H1 (cell line): Measurements from ENCODE around the gene FAR1. TPM values are rescaled to one million over a fixed set of nuclear protein-coding genes. Genes with fewer than 3 reads are reported as not detected.
A peak's percentile ranks its signal among the peaks of the same experiment; 100 is the strongest.

Experiments
- CTCF ChIA-PET: fragments of 300-600 bp; sonication (Branson Sonifier 250); formaldehyde crosslinking; loops from one replicate; lab custom pipeline; 2021; ENCODE audit not compliant: partially characterized antibody; lab: Charles Lee
- POLR2A ChIA-PET: fragments of 300-600 bp; sonication (Branson Sonifier 250); formaldehyde crosslinking; loops from one replicate; lab custom pipeline; 2021; ENCODE audit warnings: inconsistent platforms; ENCODE audit not compliant: partially characterized antibody; lab: Charles Lee
- DNase-seq, 2 experiments: peaks; one replicate each; pipeline versions ENCODE4 v3.0.0 to v3.0.0-alpha.2; 2010 to 2022; ENCODE audit warnings: low spot score in 2 of 2, low read depth in 1 of 2, mixed read lengths in 1 of 2
- FAIRE-seq: peaks from 2 replicates; lab custom pipeline; 2011; peaks lifted over from hg19 to GRCh38; lab: Jason Lieb, UNC
- H2AFZ ChIP-seq: 2 replicates; pipeline ENCODE4 v1.8.1; 2012; ENCODE audit warnings: low read length, inconsistent platforms
- H2AK5ac ChIP-seq: 2 replicates; pipeline ENCODE4 v1.6.1; 2013; ENCODE audit warnings: low read depth, low read length
- H2BK120ac ChIP-seq: replicated peaks from 2 replicates; pipeline ENCODE3; 2013; ENCODE audit warnings: low read depth, low read length, inconsistent platforms
- H2BK12ac ChIP-seq: 2 replicates; pipeline ENCODE4 v1.6.1; 2013; ENCODE audit warnings: low read depth, low read length
- H2BK15ac ChIP-seq: 2 replicates; pipeline ENCODE4 v1.6.1; 2013; ENCODE audit warnings: low read length
- H2BK20ac ChIP-seq: 2 replicates; pipeline ENCODE4 v1.6.1; 2013; ENCODE audit warnings: low read length
- H2BK5ac ChIP-seq: 2 replicates; pipeline ENCODE4 v1.6.1; 2013; ENCODE audit warnings: low read depth, low read length
- H3K14ac ChIP-seq: 2 replicates; pipeline ENCODE4 v1.6.1; 2013; ENCODE audit warnings: inconsistent platforms; ENCODE audit not compliant: insufficient read length
- H3K18ac ChIP-seq: 2 replicates; pipeline ENCODE4 v1.6.1; 2013; ENCODE audit warnings: low read length; ENCODE audit errors: extremely low read depth
- H3K23ac ChIP-seq: 2 replicates; pipeline ENCODE4 v1.6.1; 2013; ENCODE audit warnings: inconsistent platforms; ENCODE audit not compliant: insufficient read length
- H3K23me2 ChIP-seq: 2 replicates; pipeline ENCODE4 v1.6.1; 2013; ENCODE audit warnings: low read depth, low read length
- H3K27ac ChIP-seq: 2 replicates; pipeline ENCODE4 v1.6.1; 2011; ENCODE audit warnings: low read depth, low read length, inconsistent platforms
- H3K27me3 ChIP-seq, 4 experiments: replicated peaks in 1 of 4; 1 replicate in 1 of 4; 2 replicates in 3 of 4; pipeline versions ENCODE4 v1.6.1 to v1.8.1; 2011 to 2013; ENCODE audit warnings: low read length in 3 of 4, mild to moderate bottlenecking in 3 of 4, inconsistent platforms in 2 of 4, mixed read lengths in 2 of 4, moderate library complexity in 1 of 4; ENCODE audit not compliant: control insufficient read depth in 3 of 4, insufficient read depth in 3 of 4; ENCODE audit errors: extremely low read depth in 1 of 4
- H3K36me3 ChIP-seq, 4 experiments: 2 replicates each; pipeline versions ENCODE4 v1.6.1 to v1.8.1; 2011 to 2013; ENCODE audit warnings: mild to moderate bottlenecking in 4 of 4, low read length in 3 of 4, moderate library complexity in 2 of 4, control low read depth in 1 of 4, inconsistent platforms in 1 of 4; ENCODE audit not compliant: insufficient read depth in 4 of 4, control insufficient read depth in 2 of 4
- H3K4ac ChIP-seq: replicated peaks from 2 replicates; pipeline ENCODE3; 2013; ENCODE audit warnings: low read length, low read depth, mixed read lengths, inconsistent platforms; ENCODE audit not compliant: insufficient read length
- H3K4me1 ChIP-seq, 4 experiments: replicated peaks in 1 of 4; 1 replicate in 1 of 4; 2 replicates in 3 of 4; pipeline versions ENCODE4 v1.6.1 to v1.8.1; 2011 to 2013; ENCODE audit warnings: low read length in 3 of 4, inconsistent platforms in 2 of 4, mixed read lengths in 1 of 4; ENCODE audit not compliant: insufficient read depth in 4 of 4, control insufficient read depth in 3 of 4
- H3K4me2 ChIP-seq, 2 experiments: 2 replicates each; pipeline versions ENCODE4 v1.6.1 to v1.8.1; 2011 to 2013; ENCODE audit warnings: low read depth in 2 of 2, low read length in 2 of 2, control low read depth in 1 of 2, inconsistent platforms in 1 of 2, mild to moderate bottlenecking in 1 of 2; ENCODE audit not compliant: insufficient read depth in 1 of 2
- H3K4me3 ChIP-seq, 4 experiments: fragments of 200-600, 300-600 bp in 1 of 4; sonication (generic), shearing (Covaris generic), sonication (Bioruptor Twin) in 1 of 4; 2 replicates each; pipeline versions ENCODE4 v1.5.1 to v1.8.1; 2011 to 2016; ENCODE audit warnings: low read length in 4 of 4, low read depth in 3 of 4, control low read depth in 2 of 4, inconsistent platforms in 2 of 4, mild to moderate bottlenecking in 2 of 4, mixed read lengths in 1 of 4, moderate library complexity in 1 of 4; ENCODE audit not compliant: insufficient read depth in 2 of 4; ENCODE audit errors: extremely low read depth in 1 of 4
- H3K56ac ChIP-seq: replicated peaks from 2 replicates; pipeline ENCODE3; 2013; ENCODE audit warnings: low read depth, mild to moderate bottlenecking, mixed read lengths, low read length, inconsistent platforms; ENCODE audit not compliant: insufficient read length
- H3K79me1 ChIP-seq: 2 replicates; pipeline ENCODE4 v1.6.1; 2013; ENCODE audit warnings: low read depth, low read length, control low read depth
- H3K79me2 ChIP-seq, 2 experiments: 2 replicates each; pipeline versions ENCODE4 v1.6.1 to v1.8.1; 2012 to 2013; ENCODE audit warnings: low read length in 2 of 2, mild to moderate bottlenecking in 2 of 2, inconsistent platforms in 1 of 2; ENCODE audit not compliant: insufficient read depth in 2 of 2, control insufficient read depth in 1 of 2
- H3K9ac ChIP-seq, 4 experiments: replicated peaks in 1 of 4; 1 replicate in 1 of 4; 2 replicates in 3 of 4; pipeline versions ENCODE4 v1.6.1 to v1.8.1; 2011 to 2013; ENCODE audit warnings: low read depth in 3 of 4, low read length in 3 of 4, control low read depth in 2 of 4, mild to moderate bottlenecking in 2 of 4, moderate library complexity in 2 of 4, inconsistent platforms in 1 of 4; ENCODE audit errors: extremely low read depth in 1 of 4
- H3K9me3 ChIP-seq, 2 experiments: 2 replicates each; pipeline versions ENCODE4 v1.6.1 to v1.8.1; 2012 to 2013; ENCODE audit warnings: mild to moderate bottlenecking in 2 of 2, moderate library complexity in 2 of 2, control low read depth in 1 of 2, inconsistent platforms in 1 of 2, low read depth in 1 of 2, low read length in 1 of 2, mixed read lengths in 1 of 2; ENCODE audit not compliant: insufficient read depth in 2 of 2
- H4K20me1 ChIP-seq, 2 experiments: replicated peaks in 1 of 2; 2 replicates each; pipeline versions ENCODE3 to v1.8.1; 2011 to 2013; ENCODE audit warnings: inconsistent platforms in 2 of 2, low read length in 2 of 2, mild to moderate bottlenecking in 1 of 2; ENCODE audit not compliant: insufficient read depth in 2 of 2, control insufficient read depth in 1 of 2
- H4K5ac ChIP-seq: 2 replicates; pipeline ENCODE4 v1.6.1; 2013; ENCODE audit warnings: low read length, low read depth, mixed read lengths, inconsistent platforms; ENCODE audit not compliant: insufficient read length
- H4K8ac ChIP-seq: 2 replicates; pipeline ENCODE4 v1.8.0; 2013; ENCODE audit warnings: mild to moderate bottlenecking, moderate library complexity, low read length, inconsistent platforms; ENCODE audit not compliant: insufficient read depth; ENCODE audit errors: extremely low read depth
- H4K91ac ChIP-seq: replicated peaks from 2 replicates; pipeline ENCODE3; 2013; ENCODE audit warnings: low read length, mixed read lengths, inconsistent platforms; ENCODE audit not compliant: insufficient read length
- BACH1 ChIP-seq: IDR thresholded peaks from 2 replicates; pipeline ENCODE4 v1.6.1; 2012; ENCODE audit warnings: low read length, improper control_type of control experiment
- EGR1 ChIP-seq: IDR thresholded peaks from 2 replicates; pipeline ENCODE4 v1.6.1; 2011; ENCODE audit warnings: low read depth, low read length, borderline replicate concordance
- KDM4A ChIP-seq: IDR thresholded peaks from one replicate; pipeline ENCODE4 v1.7.1; 2012; ENCODE audit warnings: low read depth, mild to moderate bottlenecking, moderate library complexity, low read length, inconsistent platforms; ENCODE audit not compliant: severe bottlenecking
- MAX ChIP-seq: IDR thresholded peaks from 2 replicates; pipeline ENCODE4 v1.6.1; 2012; ENCODE audit warnings: inconsistent platforms
- SIN3A ChIP-seq, 2 experiments: IDR thresholded peaks in 1 of 2; conservative IDR thresholded peaks in 1 of 2; 2 replicates each; pipeline ENCODE4 v1.6.1; 2011 to 2012; ENCODE audit warnings: low read length in 2 of 2, improper control_type of control experiment in 1 of 2, low read depth in 1 of 2, mild to moderate bottlenecking in 1 of 2
- SUZ12 ChIP-seq: fragments of 200-600 bp; sonication (generic); IDR thresholded peaks from 2 replicates; pipeline ENCODE4 v1.6.1; 2012; ENCODE audit warnings: mild to moderate bottlenecking, inconsistent platforms, low read length, moderate library complexity, mixed read lengths
- TAF1 ChIP-seq: IDR thresholded peaks from 2 replicates; pipeline ENCODE4 v1.6.1; 2011; ENCODE audit warnings: mild to moderate bottlenecking, low read depth, low read length
- WGBS, 2 experiments: shearing (Covaris generic) in 1 of 2; methylation state at CpG; one replicate each; pipeline versions ENCODE4 v1.1.6 to v1.1.7; 2013 to 2015; ENCODE audit warnings: low lambda C conversion rate in 2 of 2, mixed read lengths in 2 of 2, inconsistent platforms in 1 of 2, low coverage in 1 of 2, missing lambda C conversion rate in 1 of 2; ENCODE audit not compliant: insufficient replicate concordance in 2 of 2, insufficient coverage in 1 of 2, insufficient read length in 1 of 2; ENCODE audit errors: extremely low coverage in 1 of 2, missing lambda C conversion rate in 1 of 2; 5-methylcytosine and 5-hydroxymethylcytosine counted together
- polyA plus RNA-seq, 7 experiments: library from polyadenylated mRNA; depleted of rRNA in 3 of 7; stranded (reverse) in 5 of 7; unstranded in 2 of 7; fragments of >200 nt in 5 of 7; fragments of 200-250 nt in 2 of 7; gene quantifications; 1 replicate in 5 of 7; 2 replicates in 1 of 7; 4 replicates in 1 of 7; pipeline versions ENCODE4 v1.2.1 to v1.2.3, GENCODE V29; 2011 to 2013; ENCODE audit warnings: missing spikeins in 2 of 7, mixed read lengths in 2 of 7
- total RNA-seq: library from RNA; stranded (reverse); fragmentation: NEBNext Ultra II Directional; extraction: Animal tissue kit (Norgen Biotek cat#: 25700); gene quantifications from 2 replicates; pipeline ENCODE4 v1.2.1, GENCODE V29; 2021

FAR1 gene
- total and polyA plus RNA-seq, 2 of the 8 experiments (the other 6 are each of a cell fraction or from before 2014, with no cell fraction given): 29.7 to 68.5 TPM

- H3K36me3 ChIP-seq: no peaks in the 10 kb centered on the region
- H2AK5ac ChIP-seq: peak overlapping the region; percentile 90; the same call in 1 of the 2 replicates
- H3K23me2 ChIP-seq: peaks cover 9% of the 10 kb centered on the region
- DNase-seq: peak in 1 of 2 experiments; percentile 54
- no peaks in the 10 kb centered on the region for H3K27me3 ChIP-seq
- H2BK5ac ChIP-seq: 0 out of 2 replicates have a peak overlapping the region, but pooled peaks have one; percentile 49
- 0 out of 2 replicates have a peak, but pooled peaks cover 2% of the 10 kb centered on the region for H3K79me1 ChIP-seq
- no peak overlapping the region for H4K91ac ChIP-seq
- TF ChIP-seq TAF1: 0 out of 2 replicates have a peak, but pooled peaks have one; percentile 1
- 0 out of 2 replicates have a peak, but pooled peaks have one; percentile 7 for TF ChIP-seq MAX
- TF ChIP-seq BACH1: no peak
- no peak for TF ChIP-seq SUZ12
- peak; percentile 35 for TF ChIP-seq KDM4A
- 0 out of 4 replicates have a peak, but pooled peaks of 1 of the 2 experiments have one; percentile 19 for TF ChIP-seq SIN3A (conservative IDR thresholded peaks at IDR 0.05 in 1 of 2, IDR thresholded peaks at IDR 0.05 in 1 of 2; ENCODE audit: low read depth in 1 of 2, low read length in 2 of 2)
- peak; percentile 51; the same call in 1 of the 2 replicates for TF ChIP-seq EGR1
- TF ChIP-seq, all 59 proteins: peak for 5
- Histone ChIP-seq H2BK20ac (no peak overlapping the region), H3K4me2 (peak overlapping the region; percentile 92 to 97), H3K4me3 (peak overlapping the region; percentile 75 to 93 (median 86)), H3K9me3 (no peaks in the 10 kb centered on the region), H3K27ac (0 out of 2 replicates have a peak overlapping the region, but pooled peaks have one; percentile 17), H3K4ac (no peak overlapping the region), H4K20me1 (peaks cover 4 to 9% of the 10 kb centered on the region in 2 experiments), H3K23ac (no peak overlapping the region), H3K56ac (peak overlapping the region; percentile 19), H3K9ac (peak overlapping the region; percentile 58 to 88 (median 70)), H4K5ac (peak overlapping the region; percentile 57), H3K79me2 (peaks cover 19 to 51% of the 10 kb centered on the region in 2 experiments), H3K4me1 (peaks cover 0 to 6% (median 0%) of the 10 kb centered on the region in 4 experiments; a peak in 3 of 7 replicates), H2BK12ac (no peak overlapping the region), H4K8ac (peak overlapping the region; percentile 97), H2BK120ac (no peak overlapping the region), H3K18ac (no peak overlapping the region), H2BK15ac (no peak overlapping the region), H2AFZ (no peak overlapping the region), H3K14ac (peak overlapping the region; percentile 83)
- no peak for FAIRE-seq
- POLR2A ChIA-PET: interaction anchor here (2.8 kb wide), 1 partner anchor 8 kb away, joined by 10 read pairs; no protein-coding TSS in a partner anchor
- CTCF ChIA-PET: interaction anchor here (2.5 kb wide), 1 partner anchor 13 kb away, joined by 12 read pairs; no protein-coding TSS in a partner anchor
- WGBS, 2 experiments: 3% methylated on average over 4 of the region's 33 CpGs; no CpG with 5 or more reads in 1 of the 2 experiments
Measured at GRCh38 chr11:13668957-13669521, 571 bp downstream of the FAR1 start.
